NCI-H2196 (cell line): ENCODE results near the gene COL24A1.

Source experiments
- DNase-seq: peaks from one replicate; lab custom pipeline; 2025; ENCODE audit not compliant: unreplicated experiment; lab: John Stamatoyannopoulos, UW

The COL24A1 gene

GRCh38 chr1:85705940-85706339 lies 450.6 kb downstream of the COL24A1 start:
- DNase-seq = no peak

- DNase-seq = no peak
Observed at GRCh38 chr1:85700422-85700821, 456.1 kb downstream of the COL24A1 start.

GRCh38 chr1:85697895-85698294 lies 458.7 kb downstream of the COL24A1 start:
- DNase-seq = no peak

GRCh38 chr1:85692730-85693314 lies 463.8 kb downstream of the COL24A1 start:
- DNase-seq = peak; percentile 31

- DNase-seq = no peak
Observed at GRCh38 chr1:85689775-85690404, 466.7 kb downstream of the COL24A1 start.

GRCh38 chr1:85683292-85684025 lies 473.1 kb downstream of the COL24A1 start:
- DNase-seq = no peak

GRCh38 chr1:85681087-85681486 lies 475.5 kb downstream of the COL24A1 start:
- peak; percentile 10 for DNase-seq
